SK-N-MC (cell line): Measurements from ENCODE around the gene SCMH1.

ENCODE experiments used
- EZH2 ChIP-seq: fragments of 200-600 bp; sonication (generic); IDR thresholded peaks from one replicate; pipeline ENCODE4 v1.6.1; 2017; ENCODE audit warnings: antibody characterized with exemption
- FOXP2 ChIP-seq: optimal IDR thresholded peaks from 2 replicates; pipeline ENCODE3; 2011; ENCODE audit warnings: mild to moderate bottlenecking, moderate library complexity; ENCODE audit not compliant: insufficient read depth; ENCODE audit errors: extremely low read length, control extremely low read depth
- POLR2AphosphoS5 ChIP-seq: IDR thresholded peaks from 2 replicates; pipeline ENCODE4 v1.6.1; 2012; ENCODE audit warnings: mild to moderate bottlenecking, low read depth, low read length, borderline replicate concordance

DNA sequence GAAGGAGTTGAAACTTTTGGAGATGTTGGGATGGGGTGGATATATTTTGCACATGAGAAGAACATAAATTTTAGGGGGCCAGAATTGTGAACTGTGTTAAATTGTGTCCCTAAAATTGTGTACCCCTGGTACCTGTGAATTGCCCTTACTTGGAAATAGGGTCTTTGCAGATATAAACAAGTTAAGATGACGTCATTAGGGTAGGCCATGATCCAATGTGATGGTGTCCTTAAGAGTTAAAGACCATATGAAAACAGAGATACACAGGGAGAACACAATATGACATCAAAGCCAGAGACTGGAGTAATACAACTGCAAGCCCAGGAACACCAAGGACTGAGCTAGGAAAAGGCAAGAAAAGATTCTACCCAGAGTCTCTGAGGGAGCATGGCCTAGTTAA lies 24.0 kb downstream of the SCMH1 start:
- TF ChIP-seq EZH2: no peak
- TF ChIP-seq POLR2AphosphoS5: no peak
- no peak for TF ChIP-seq FOXP2
